GM13977 (cell line): ENCODE measurements around the gene IL22RA2.

Experiments used
- DNase-seq: peaks from one replicate; pipeline ENCODE4 v3.0.0; 2012; ENCODE audit warnings: low spot score
- in situ Hi-C: fragments of 300-500 bp; cut with MboI; formaldehyde crosslinking; loops from one replicate; pipeline ENCODE4 v1.12.0; 2022; ENCODE audit warnings: low sequenced_read_pairs, low pct_unique_long_range_greater_than_20kb, mixed read lengths, inconsistent platforms; ENCODE audit not compliant: unreplicated experiment
- TF ChIP-seq, protein P1 (sequence below): IDR thresholded peaks from 2 replicates; pipeline ENCODE4 v1.5.1; 2012; ENCODE audit warnings: mild to moderate bottlenecking, control low read depth; ENCODE audit not compliant: insufficient read depth; ENCODE audit errors: extremely low read depth, missing control alignments

Gene IL22RA2, protein sequence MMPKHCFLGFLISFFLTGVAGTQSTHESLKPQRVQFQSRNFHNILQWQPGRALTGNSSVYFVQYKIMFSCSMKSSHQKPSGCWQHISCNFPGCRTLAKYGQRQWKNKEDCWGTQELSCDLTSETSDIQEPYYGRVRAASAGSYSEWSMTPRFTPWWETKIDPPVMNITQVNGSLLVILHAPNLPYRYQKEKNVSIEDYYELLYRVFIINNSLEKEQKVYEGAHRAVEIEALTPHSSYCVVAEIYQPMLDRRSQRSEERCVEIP

DNA sequence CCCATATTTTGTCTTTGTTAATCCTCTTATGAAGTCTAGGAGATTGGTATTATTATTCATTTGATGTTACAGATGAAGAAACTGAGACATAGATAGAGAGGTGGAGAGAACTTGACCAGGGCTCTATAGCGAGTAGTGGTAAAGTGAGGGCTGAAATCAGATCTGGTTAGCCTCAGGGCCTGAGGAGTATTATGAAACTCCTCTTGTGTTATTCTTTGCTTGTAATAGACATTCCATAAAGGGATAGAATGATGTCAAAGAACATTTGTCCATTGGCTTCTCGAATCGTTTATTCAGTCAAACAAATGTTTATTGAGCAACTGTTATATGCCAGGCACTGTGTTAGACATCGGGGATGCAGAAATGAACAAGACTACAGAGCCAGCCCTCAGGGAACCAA, at the start of gene IL22RA2:
IL22RA2 (minus strand) TSS at position 144 of the 400 bp plus-strand sequence. CDS start 11,895 bp downstream, outside the sequence.
- in situ Hi-C loops: no loop called here
- TF ChIP-seq, protein P1, sequence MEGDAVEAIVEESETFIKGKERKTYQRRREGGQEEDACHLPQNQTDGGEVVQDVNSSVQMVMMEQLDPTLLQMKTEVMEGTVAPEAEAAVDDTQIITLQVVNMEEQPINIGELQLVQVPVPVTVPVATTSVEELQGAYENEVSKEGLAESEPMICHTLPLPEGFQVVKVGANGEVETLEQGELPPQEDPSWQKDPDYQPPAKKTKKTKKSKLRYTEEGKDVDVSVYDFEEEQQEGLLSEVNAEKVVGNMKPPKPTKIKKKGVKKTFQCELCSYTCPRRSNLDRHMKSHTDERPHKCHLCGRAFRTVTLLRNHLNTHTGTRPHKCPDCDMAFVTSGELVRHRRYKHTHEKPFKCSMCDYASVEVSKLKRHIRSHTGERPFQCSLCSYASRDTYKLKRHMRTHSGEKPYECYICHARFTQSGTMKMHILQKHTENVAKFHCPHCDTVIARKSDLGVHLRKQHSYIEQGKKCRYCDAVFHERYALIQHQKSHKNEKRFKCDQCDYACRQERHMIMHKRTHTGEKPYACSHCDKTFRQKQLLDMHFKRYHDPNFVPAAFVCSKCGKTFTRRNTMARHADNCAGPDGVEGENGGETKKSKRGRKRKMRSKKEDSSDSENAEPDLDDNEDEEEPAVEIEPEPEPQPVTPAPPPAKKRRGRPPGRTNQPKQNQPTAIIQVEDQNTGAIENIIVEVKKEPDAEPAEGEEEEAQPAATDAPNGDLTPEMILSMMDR: no peak
- no peak for DNase-seq

DNA sequence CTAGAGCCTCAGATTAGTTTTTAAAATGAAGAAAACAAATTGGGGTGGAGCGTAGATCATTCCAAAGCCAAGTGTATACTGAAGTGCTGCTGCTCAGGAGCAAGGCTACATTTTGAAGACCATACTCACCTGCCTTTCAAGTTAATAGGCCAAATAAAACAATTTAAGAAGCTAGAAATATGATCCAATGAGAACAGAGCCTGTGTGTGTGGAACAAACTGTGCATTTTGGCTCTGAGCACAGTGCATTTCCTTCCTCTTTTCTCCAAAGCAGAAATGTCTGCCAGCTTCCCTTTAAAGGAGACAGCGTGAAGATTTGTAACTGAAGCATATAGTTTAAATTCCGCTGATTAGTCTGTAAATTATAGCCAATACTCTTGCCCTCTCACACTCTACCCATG, 48.9 kb upstream of the IL22RA2 start:
- in situ Hi-C loops: no loop called here
- DNase-seq: no peak
- TF ChIP-seq, protein P1: no peak

- in situ Hi-C loops: no loop called here
- DNase-seq: no peak
- TF ChIP-seq, protein P1: no peak
These were observed 46.3 kb upstream of the IL22RA2 start for GRCh38 chr6:137219664-137220252.

- DNase-seq: peak; percentile 90
- in situ Hi-C loops: no loop called here
- TF ChIP-seq, protein P1: no peak
These were observed 45.6 kb upstream of the IL22RA2 start, which contains the start of gene IFNGR1 for GRCh38 chr6:137218917-137219663. Gene IFNGR1 (minus strand): TSS chr6:137219385. CDS start chr6:137219327, 58 bp downstream.

GRCh38 chr6:137218473-137218916, 45.1 kb upstream of the IL22RA2 start:
- TF ChIP-seq, protein P1: no peak
- DNase-seq: no peak
- in situ Hi-C loops: no loop called here

GRCh38 chr6:137217801-137218472, 44.5 kb upstream of the IL22RA2 start:
- DNase-seq: no peak
- TF ChIP-seq, protein P1: no peak
- in situ Hi-C loops: no loop called here
